Neural crest cell (in vitro differentiated cells): ENCODE data around the gene COG8. TPM values are rescaled to one million over a fixed set of nuclear protein-coding genes. Genes with fewer than 3 reads are reported as not detected.

Source experiments
- DNase-seq: peaks from one replicate; pipeline ENCODE4 v3.0.0; 2021; ENCODE audit warnings: low read depth, mixed read lengths, low spot score
- H3K27ac Mint-ChIP-seq: one replicate; pipeline ENCODE4 v1.8.0; 2021; ENCODE audit warnings: mild to moderate bottlenecking, mixed read lengths; ENCODE audit not compliant: unreplicated experiment
- H3K27me3 Mint-ChIP-seq: 2 replicates; pipeline ENCODE4 v1.8.0; 2021; ENCODE audit warnings: low read depth, mild to moderate bottlenecking, mixed read lengths
- H3K36me3 Mint-ChIP-seq: 2 replicates; pipeline ENCODE4 v1.8.0; 2021; ENCODE audit warnings: low read depth, mild to moderate bottlenecking, mixed read lengths
- H3K4me1 Mint-ChIP-seq: 2 replicates; pipeline ENCODE4 v1.8.0; 2021; ENCODE audit warnings: mixed read lengths
- H3K4me3 Mint-ChIP-seq: one replicate; pipeline ENCODE4 v1.8.0; 2021; ENCODE audit warnings: mild to moderate bottlenecking, mixed read lengths
- H3K9me3 Mint-ChIP-seq: 2 replicates; pipeline ENCODE4 v1.8.0; 2021; ENCODE audit warnings: mixed read lengths
- total RNA-seq: library from RNA; stranded (reverse); gene quantifications from 2 replicates; pipeline ENCODE4 v1.2.1, GENCODE V29; 2021
- TF ChIP-seq, protein P1 (sequence below): fragments of 200-600 bp; sonication (generic); conservative IDR thresholded peaks from 2 replicates; pipeline ENCODE4 v1.5.0; 2021; ENCODE audit warnings: antibody characterized with exemption, mild to moderate bottlenecking

Gene COG8
- total RNA-seq, 1 donor from 2014 or later, result 67.6 TPM

DNA sequence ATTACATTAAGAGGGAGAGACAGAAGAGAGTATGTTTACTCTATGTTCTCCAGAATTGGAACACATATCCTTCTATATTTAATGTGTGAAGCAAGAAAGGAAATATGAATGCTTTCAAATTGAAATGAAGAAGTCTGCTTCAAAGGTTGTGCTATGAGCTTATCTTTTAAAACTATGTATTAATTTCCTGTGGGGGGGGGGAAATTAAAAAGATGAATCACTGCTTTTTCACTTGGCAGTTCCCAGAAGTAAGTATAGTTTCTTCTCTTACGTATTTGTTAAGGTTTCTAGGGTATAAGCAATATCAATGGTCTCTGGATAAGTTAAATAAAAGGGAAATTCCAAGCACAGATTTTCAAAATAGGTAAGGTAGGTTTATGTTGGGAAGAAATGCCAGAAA, 39.4 kb upstream of the COG8 start:
- TF ChIP-seq, protein P1, sequence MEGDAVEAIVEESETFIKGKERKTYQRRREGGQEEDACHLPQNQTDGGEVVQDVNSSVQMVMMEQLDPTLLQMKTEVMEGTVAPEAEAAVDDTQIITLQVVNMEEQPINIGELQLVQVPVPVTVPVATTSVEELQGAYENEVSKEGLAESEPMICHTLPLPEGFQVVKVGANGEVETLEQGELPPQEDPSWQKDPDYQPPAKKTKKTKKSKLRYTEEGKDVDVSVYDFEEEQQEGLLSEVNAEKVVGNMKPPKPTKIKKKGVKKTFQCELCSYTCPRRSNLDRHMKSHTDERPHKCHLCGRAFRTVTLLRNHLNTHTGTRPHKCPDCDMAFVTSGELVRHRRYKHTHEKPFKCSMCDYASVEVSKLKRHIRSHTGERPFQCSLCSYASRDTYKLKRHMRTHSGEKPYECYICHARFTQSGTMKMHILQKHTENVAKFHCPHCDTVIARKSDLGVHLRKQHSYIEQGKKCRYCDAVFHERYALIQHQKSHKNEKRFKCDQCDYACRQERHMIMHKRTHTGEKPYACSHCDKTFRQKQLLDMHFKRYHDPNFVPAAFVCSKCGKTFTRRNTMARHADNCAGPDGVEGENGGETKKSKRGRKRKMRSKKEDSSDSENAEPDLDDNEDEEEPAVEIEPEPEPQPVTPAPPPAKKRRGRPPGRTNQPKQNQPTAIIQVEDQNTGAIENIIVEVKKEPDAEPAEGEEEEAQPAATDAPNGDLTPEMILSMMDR, result no peak
- no peak overlapping the region for H3K27ac Mint-ChIP-seq
- H3K9me3 Mint-ChIP-seq, result no peaks in the 10 kb centered on the region
- H3K27me3 Mint-ChIP-seq, result no peaks in the 10 kb centered on the region
- H3K4me3 Mint-ChIP-seq, result no peak overlapping the region
- peaks cover 8% of the 10 kb centered on the region for H3K4me1 Mint-ChIP-seq
- H3K36me3 Mint-ChIP-seq, result peaks cover 21% of the 10 kb centered on the region
- DNase-seq, result no peak

DNA sequence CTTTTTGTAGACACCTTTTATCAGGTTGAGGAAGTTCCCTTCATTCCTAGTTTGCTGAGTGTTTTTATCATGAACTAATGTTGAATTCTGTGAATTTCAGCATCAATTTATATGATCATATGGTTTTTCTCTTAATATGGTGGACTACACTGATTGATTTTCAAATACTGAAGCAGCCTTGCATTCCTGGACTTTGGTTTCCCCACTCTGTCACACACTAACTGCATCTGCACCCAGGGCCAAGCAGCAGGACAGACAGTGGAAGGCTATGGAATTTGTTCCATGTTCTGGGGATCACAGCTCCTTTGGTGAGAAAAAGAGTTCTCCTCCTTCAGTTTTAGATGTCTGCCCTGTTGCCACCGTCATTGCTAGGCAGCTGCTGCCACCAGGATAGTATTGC, 38.7 kb upstream of the COG8 start:
- H3K4me1 Mint-ChIP-seq, result peaks cover 4% of the 10 kb centered on the region
- no peak for DNase-seq
- H3K36me3 Mint-ChIP-seq, result peaks cover 21% of the 10 kb centered on the region
- H3K9me3 Mint-ChIP-seq, result no peaks in the 10 kb centered on the region
- no peak overlapping the region for H3K27ac Mint-ChIP-seq
- no peaks in the 10 kb centered on the region for H3K27me3 Mint-ChIP-seq
- TF ChIP-seq, protein P1, result no peak
- H3K4me3 Mint-ChIP-seq, result no peak overlapping the region

DNA sequence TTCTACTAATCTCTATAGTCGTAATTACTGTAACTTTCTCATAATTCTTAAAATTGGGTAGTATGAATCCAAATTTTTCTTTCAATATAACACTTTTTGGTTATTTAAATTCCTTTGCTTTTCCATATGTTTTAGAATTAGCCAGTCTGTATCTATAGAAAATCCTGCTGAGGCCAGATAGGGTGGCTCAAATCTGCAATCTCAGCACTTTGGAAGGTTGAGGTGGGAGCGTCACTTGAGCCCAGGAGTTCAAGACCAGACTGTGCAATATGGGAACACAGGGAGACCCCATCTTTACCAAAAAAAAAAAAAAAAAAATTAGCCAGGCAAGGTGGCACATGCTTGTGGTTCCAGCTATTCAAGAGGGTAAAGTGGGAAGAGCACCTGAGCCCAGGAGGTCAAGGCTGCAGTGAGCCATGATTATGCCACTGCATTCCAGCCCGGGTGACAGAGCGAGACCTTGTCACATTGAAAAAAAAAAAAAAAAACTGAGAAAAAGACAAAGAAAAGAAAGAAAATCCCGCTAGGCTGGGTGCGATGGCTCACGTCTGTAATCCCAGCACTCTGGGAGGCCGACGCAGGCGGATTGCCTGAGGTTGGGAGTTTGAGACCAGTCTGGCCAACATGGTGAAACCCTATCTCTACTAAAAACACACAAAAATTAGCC, 37.2 kb upstream of the COG8 start:
- Mint-ChIP-seq H3K4me1 (peaks cover 4% of the 10 kb centered on the region), H3K27me3 (no peaks in the 10 kb centered on the region), H3K9me3 (no peaks in the 10 kb centered on the region), H3K36me3 (peaks cover 17% of the 10 kb centered on the region), H3K4me3 (no peak overlapping the region), H3K27ac (no peak overlapping the region)
- no peak for DNase-seq
- TF ChIP-seq, protein P1, result no peak

DNA sequence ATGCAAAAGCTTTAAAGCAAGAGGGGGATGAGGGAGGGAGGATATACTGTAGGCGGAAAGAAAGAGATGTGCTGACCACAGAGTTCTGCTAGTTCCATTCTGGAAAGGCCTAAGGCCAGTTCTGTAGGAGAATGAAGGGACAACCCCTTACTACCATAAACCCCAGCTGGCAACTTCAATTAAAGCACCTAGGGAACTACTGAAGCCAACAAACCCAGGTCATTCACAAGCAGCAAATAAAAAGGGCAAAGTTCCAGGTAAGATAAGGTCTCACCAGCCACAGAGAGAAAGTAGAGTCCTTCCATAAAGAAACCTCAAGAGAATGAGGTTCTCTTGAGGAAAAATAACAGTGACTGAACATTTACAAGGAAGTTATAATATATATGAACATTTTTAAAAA, 33.7 kb upstream of the COG8 start:
- no peaks in the 10 kb centered on the region for H3K9me3 Mint-ChIP-seq
- H3K27ac Mint-ChIP-seq, result peak overlapping the region; percentile 64
- H3K4me1 Mint-ChIP-seq, result peaks cover 4% of the 10 kb centered on the region
- no peak for DNase-seq
- no peaks in the 10 kb centered on the region for H3K27me3 Mint-ChIP-seq
- TF ChIP-seq, protein P1, result no peak
- peaks cover 17% of the 10 kb centered on the region for H3K36me3 Mint-ChIP-seq
- no peak overlapping the region for H3K4me3 Mint-ChIP-seq

DNA sequence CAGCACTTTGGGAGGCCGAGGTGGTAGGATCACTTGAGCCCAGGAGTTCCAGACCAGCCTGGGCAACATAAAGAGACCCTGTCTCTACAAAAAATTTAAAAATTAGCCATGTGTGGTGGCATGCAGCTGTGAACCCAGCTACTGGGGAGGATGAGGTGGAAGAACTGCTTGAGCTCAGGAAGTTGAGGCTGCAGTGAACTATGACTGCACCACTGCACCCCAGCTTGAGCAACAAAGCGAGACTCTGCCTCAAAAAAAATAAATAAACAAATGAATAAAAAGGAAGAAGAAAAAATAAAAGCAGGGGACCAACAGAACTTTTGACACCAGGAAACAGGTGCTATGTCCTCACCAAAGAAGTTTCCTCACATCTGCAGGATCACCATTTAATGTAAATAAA, 32.2 kb upstream of the COG8 start:
- TF ChIP-seq, protein P1, result no peak
- Mint-ChIP-seq H3K9me3 (no peaks in the 10 kb centered on the region), H3K4me1 (no peaks in the 10 kb centered on the region), H3K27ac (no peak overlapping the region), H3K36me3 (peaks cover 19% of the 10 kb centered on the region), H3K27me3 (no peaks in the 10 kb centered on the region), H3K4me3 (no peak overlapping the region)
- DNase-seq, result no peak
